Lung (tissue), 16 donors: ENCODE data around the gene HBB. TPM values are rescaled to one million over a fixed set of nuclear protein-coding genes. Genes with fewer than 3 reads are reported as not detected.

Experiments used
- ATAC-seq: fragments of 200-7000 bp; cut with Tn5 transposase; one replicate; pipeline ENCODE4 v1.9.1; 2020; ENCODE audit warnings: moderate number of reproducible peaks; ENCODE audit not compliant: insufficient read depth, low FRiP score
- DNase-seq, 3 donors: peaks; one replicate each; pipeline ENCODE4 v3.0.0-alpha.2; 2013 to 2017
- H3K27ac ChIP-seq, 2 donors: one replicate each; pipeline ENCODE4 v1.5.1; 2013; ENCODE audit warnings: mild to moderate bottlenecking in 2 of 2, moderate library complexity in 2 of 2, control low read depth in 1 of 2, inconsistent platforms in 1 of 2, low read depth in 1 of 2, low read length in 1 of 2
- H3K27me3 ChIP-seq, 3 donors: one replicate each; pipeline ENCODE4 v1.5.1; 2013; ENCODE audit warnings: low read length in 2 of 3; ENCODE audit not compliant: control insufficient read depth in 3 of 3, insufficient read depth in 3 of 3
- H3K36me3 ChIP-seq, 4 donors: one replicate each; pipeline ENCODE4 v1.5.1; 2013; ENCODE audit warnings: low read length in 4 of 4, mild to moderate bottlenecking in 1 of 4, moderate library complexity in 1 of 4; ENCODE audit not compliant: control insufficient read depth in 4 of 4, insufficient read depth in 4 of 4
- H3K4me1 ChIP-seq, 5 donors: one replicate each; pipeline ENCODE4 v1.5.1; 2013; ENCODE audit warnings: low read length in 5 of 5, mild to moderate bottlenecking in 2 of 5, moderate library complexity in 1 of 5; ENCODE audit not compliant: control insufficient read depth in 5 of 5, insufficient read depth in 5 of 5
- H3K4me3 ChIP-seq: one replicate; pipeline ENCODE4 v1.5.1; 2013; ENCODE audit warnings: mild to moderate bottlenecking, control low read depth, moderate library complexity
- H3K9ac ChIP-seq, 2 donors: one replicate each; pipeline ENCODE4 v1.5.1; 2013; ENCODE audit warnings: low read length in 2 of 2, control low read depth in 1 of 2; ENCODE audit not compliant: insufficient read depth in 1 of 2
- H3K9me3 ChIP-seq, 4 donors: one replicate each; pipeline ENCODE4 v1.5.1; 2013; ENCODE audit warnings: low read length in 3 of 4, mild to moderate bottlenecking in 1 of 4, moderate library complexity in 1 of 4; ENCODE audit not compliant: control insufficient read depth in 4 of 4, insufficient read depth in 3 of 4
- CTCF ChIP-seq: IDR thresholded peaks from 2 replicates; pipeline ENCODE4 v1.5.1; 2012; ENCODE audit warnings: mild to moderate bottlenecking; ENCODE audit errors: control extremely low read depth, extremely low read depth
- WGBS, 2 donors: extraction: QIAGEN DNeasy Blood & Tissue Kit; methylation state at CpG; one replicate each; pipeline ENCODE4 v1.1.7; 2013; 5-methylcytosine and 5-hydroxymethylcytosine counted together
- long read RNA-seq, 5 donors: transcript quantifications; one replicate each; lab custom pipeline, GENCODE V29; 2026
- polyA plus RNA-seq, 2 donors: library from polyadenylated mRNA; stranded (reverse); fragments of 200-250 nt; gene quantifications; one replicate each; pipeline ENCODE4 v1.2.1, GENCODE V29; 2013
- total RNA-seq, 2 donors: library from RNA; depleted of rRNA in 1 of 2; stranded (reverse); fragments of >200 nt in 1 of 2; gene quantifications; one replicate each; pipeline ENCODE4 v1.2.1, GENCODE V29; 2014 to 2021
- donor health status: control.
- donor health status: control.
- donor health status: Bipolar disorder and iron deficiency.
- donor health status: healthy.
- donor health status: DM: yes; HTN: yes; CAD: no.

Gene HBB
- 1,000 to 10,000 TPM in 1 of 2 donors, 100 to 1,000 TPM in 1; 848 to 1,072 TPM for total RNA-seq
- 100 to 1,000 TPM in 1 of 2 donors, 10 to 100 TPM in 1; 39.4 to 454 TPM for polyA plus RNA-seq
- long read RNA-seq, donor 1, transcript HBB-203 (2 exons, 319 nt) = minor isoform, 13 of 135 reads
- long read RNA-seq, donor 1, transcript HBB-201 (3 exons, 628 nt) = major isoform, 115 of 135 reads
- long read RNA-seq, donor 1, partial matches to known transcripts = 0 of 135 reads
- long read RNA-seq, donor 1, other reads (novel, unspliced or antisense) = 7 of 135 reads
- long read RNA-seq, donor 2, transcript HBB-203 (2 exons, 319 nt) = minor isoform, 7 of 50 reads
- long read RNA-seq, donor 2, transcript HBB-201 (3 exons, 628 nt) = major isoform, 42 of 50 reads
- long read RNA-seq, donor 2, partial matches to known transcripts = 0 of 50 reads
- long read RNA-seq, donor 2, other reads (novel, unspliced or antisense) = 0 of 50 reads
- long read RNA-seq, donor 3, transcript HBB-201 (3 exons, 628 nt) = major isoform, 32 of 40 reads
- long read RNA-seq, donor 3, transcript HBB-203 (2 exons, 319 nt) = minor isoform, 8 of 40 reads
- long read RNA-seq, donor 3, partial matches to known transcripts = 0 of 40 reads
- long read RNA-seq, donor 3, other reads (novel, unspliced or antisense) = 0 of 40 reads
- long read RNA-seq, donor 4, transcript HBB-201 (3 exons, 628 nt) = major isoform, 180 of 236 reads
- long read RNA-seq, donor 4, transcript HBB-203 (2 exons, 319 nt) = minor isoform, 48 of 236 reads
- long read RNA-seq, donor 4, partial matches to known transcripts = 0 of 236 reads
- long read RNA-seq, donor 4, other reads (novel, unspliced or antisense) = 6 of 236 reads
- long read RNA-seq, donor 5, transcript HBB-201 (3 exons, 628 nt) = major isoform, 223 of 281 reads
- long read RNA-seq, donor 5, transcript HBB-203 (2 exons, 319 nt) = minor isoform, 47 of 281 reads
- long read RNA-seq, donor 5, partial matches to known transcripts = 0 of 281 reads
- long read RNA-seq, donor 5, other reads (novel, unspliced or antisense) = 6 of 281 reads

GRCh38 chr11:5226732-5227310 lies at the start of gene HBB:
Gene HBB (minus strand): TSS chr11:5227071. CDS start chr11:5227021, 50 bp downstream.
- H3K27me3 ChIP-seq = no peaks in the 10 kb centered on the region
- no peaks in the 10 kb centered on the region for H3K9me3 ChIP-seq
- DNase-seq (no peak), ATAC-seq (no peak)
- no peak within 1 kb of the TSS for H3K9ac ChIP-seq
- WGBS, 2 donors = 82 to 95% methylated on average over 3 of the region's 3 CpGs
- no peak within 1 kb of the TSS for H3K4me3 ChIP-seq
- H3K4me1 ChIP-seq = no peaks in the 10 kb centered on the region
- H3K27ac ChIP-seq = no peak within 1 kb of the TSS
- no peak for TF ChIP-seq CTCF
- no peaks in the 10 kb centered on the region for H3K36me3 ChIP-seq

- TF ChIP-seq CTCF = no peak
- no peaks in the 10 kb centered on the region for H3K27me3 ChIP-seq
- no peak overlapping the region for H3K27ac ChIP-seq
- H3K36me3 ChIP-seq = no peaks in the 10 kb centered on the region
- H3K9ac ChIP-seq = no peak overlapping the region
- WGBS, 2 donors = 79 to 88% methylated on average over 6 of the region's 6 CpGs
- no peak for DNase-seq
- no peak overlapping the region for H3K4me3 ChIP-seq
- H3K9me3 ChIP-seq = no peaks in the 10 kb centered on the region
- ATAC-seq = no peak
- H3K4me1 ChIP-seq = no peaks in the 10 kb centered on the region
Measured at GRCh38 chr11:5275369-5276110, 48.7 kb upstream of the HBB start.

GRCh38 chr11:5274395-5274794 lies 47.5 kb upstream of the HBB start:
- Histone ChIP-seq H3K9me3 (no peaks in the 10 kb centered on the region), H3K27me3 (no peaks in the 10 kb centered on the region), H3K4me3 (no peak overlapping the region), H3K4me1 (no peaks in the 10 kb centered on the region), H3K27ac (no peak overlapping the region), H3K36me3 (no peaks in the 10 kb centered on the region), H3K9ac (no peak overlapping the region)
- 73 to 88% methylated on average over 5 of the region's 5 CpGs for WGBS, 2 donors
- ATAC-seq = no peak
- no peak for TF ChIP-seq CTCF
- DNase-seq = no peak
